CD4-positive, alpha-beta memory T cell (primary cell): ENCODE results near the gene ELAVL3. TPM values are rescaled to one million over a fixed set of nuclear protein-coding genes. Genes with fewer than 3 reads are reported as not detected.
A peak's percentile ranks its signal among the peaks of the same experiment; 100 is the strongest.
"Not testable (repeated sequence)": the region's sequence is repeated elsewhere in the genome, so short reads cannot be mapped to it uniquely, and the experiment has no call there.

Experiments used
- CTCF ChIA-PET: fragments of 350-600 bp; sonication (Branson Sonifier 250); formaldehyde crosslinking; loops from one replicate; lab custom pipeline; 2021; ENCODE audit warnings: inconsistent platforms; ENCODE audit not compliant: partially characterized antibody; lab: Charles Lee
- POLR2A ChIA-PET: fragments of 350-600 bp; sonication (Branson Sonifier 250); formaldehyde crosslinking; loops from one replicate; lab custom pipeline; 2021; ENCODE audit not compliant: partially characterized antibody; lab: Charles Lee
- DNase-seq, 5 donors: peaks; one replicate each; pipeline versions ENCODE4 v3.0.0 to v3.0.0-alpha.2; 2020 to 2022; ENCODE audit warnings: mixed read lengths in 1 of 5
- H3K27ac ChIP-seq: one replicate; pipeline ENCODE4 v1.7.0; 2013; ENCODE audit warnings: low read depth, low read length
- H3K27me3 ChIP-seq: 2 replicates; pipeline ENCODE4 v1.7.0; 2013; ENCODE audit warnings: mild to moderate bottlenecking, low read length, moderate library complexity; ENCODE audit not compliant: insufficient read depth
- H3K36me3 ChIP-seq: 2 replicates; pipeline ENCODE4 v1.7.0; 2013; ENCODE audit warnings: mild to moderate bottlenecking, low read length, moderate library complexity; ENCODE audit not compliant: insufficient read depth
- H3K4me1 ChIP-seq: 2 replicates; pipeline ENCODE4 v1.7.0; 2013; ENCODE audit warnings: mild to moderate bottlenecking, low read length, moderate library complexity; ENCODE audit not compliant: insufficient read depth
- H3K4me3 ChIP-seq, 2 donors: one replicate each; pipeline ENCODE4 v1.7.0; 2013; ENCODE audit warnings: low read length in 2 of 2, mild to moderate bottlenecking in 1 of 2
- H3K9me3 ChIP-seq, 2 donors: one replicate each; pipeline ENCODE4 v1.7.0; 2013; ENCODE audit warnings: low read length in 2 of 2, control low read depth in 1 of 2; ENCODE audit not compliant: control insufficient read depth in 1 of 2
- H3K27ac Mint-ChIP-seq, 7 donors: one replicate each; pipeline ENCODE4 v1.8.0; 2020 to 2021; ENCODE audit warnings: mixed read lengths in 7 of 7, mild to moderate bottlenecking in 6 of 7, inconsistent platforms in 3 of 7, moderate library complexity in 3 of 7
- H3K27me3 Mint-ChIP-seq, 2 donors: one replicate each; pipeline ENCODE4 v1.8.0; 2020 to 2021; ENCODE audit warnings: mixed read lengths in 2 of 2
- H3K36me3 Mint-ChIP-seq, 2 donors: one replicate each; pipeline ENCODE4 v1.8.0; 2020 to 2021; ENCODE audit warnings: mixed read lengths in 2 of 2, inconsistent platforms in 1 of 2, mild to moderate bottlenecking in 1 of 2
- H3K4me1 Mint-ChIP-seq, 4 donors: one replicate each; pipeline ENCODE4 v1.8.0; 2020 to 2021; ENCODE audit warnings: mixed read lengths in 4 of 4, mild to moderate bottlenecking in 1 of 4
- H3K4me3 Mint-ChIP-seq, 8 donors: one replicate each; pipeline ENCODE4 v1.8.0; 2020 to 2021; ENCODE audit warnings: mixed read lengths in 8 of 8, mild to moderate bottlenecking in 7 of 8, moderate library complexity in 6 of 8, inconsistent platforms in 3 of 8
- H3K9me3 Mint-ChIP-seq, 8 donors: one replicate each; pipeline ENCODE4 v1.8.0; 2020 to 2021; ENCODE audit warnings: mixed read lengths in 8 of 8, mild to moderate bottlenecking in 5 of 8, inconsistent platforms in 3 of 8, moderate library complexity in 1 of 8
- intact Hi-C: fragments of 100-400 bp; cut with micrococcal nuclease; formaldehyde crosslinking; loops from one replicate; pipeline ENCODE4 v1.15.1; 2023
- polyA plus RNA-seq, 2 donors: library from polyadenylated mRNA; unstranded; fragments of 300-500 nt; fragmentation: Illumina TruSeq; gene quantifications; one replicate each; pipeline ENCODE4 v1.2.3, GENCODE V29; 2021
- total RNA-seq, 2 experiments: library from RNA; stranded (reverse); gene quantifications; one replicate each; pipeline ENCODE4 v1.2.3, GENCODE V29; 2021

Gene ELAVL3
- total and polyA plus RNA-seq, 4 experiments from 2014 or later, result not detected

DNA sequence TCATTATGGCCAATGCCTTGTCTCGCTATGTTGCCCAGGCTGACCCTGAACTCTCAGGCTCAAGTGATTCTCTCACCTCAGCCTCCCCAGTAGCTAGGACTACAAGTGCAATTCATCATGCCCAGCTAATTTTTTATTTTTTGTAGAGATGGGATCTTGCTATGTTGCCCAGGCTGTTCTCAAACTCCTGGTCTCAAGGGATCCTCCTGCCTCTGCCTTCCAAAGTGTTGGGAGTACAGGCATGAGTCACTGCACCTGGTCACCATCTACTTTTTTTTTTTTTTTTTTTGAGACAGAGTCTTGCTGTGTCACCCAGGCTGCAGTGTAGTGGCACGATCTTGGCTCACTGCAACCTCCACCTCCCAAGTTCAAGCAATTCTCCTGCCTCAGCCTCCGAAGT lies 5.5 kb downstream of the ELAVL3 start:
- CTCF ChIA-PET, result interaction anchor here (0.8 kb wide), 2 partner anchors 7 to 22 kb away, joined by 3 read pairs; no protein-coding TSS in a partner anchor
- H3K4me3 Mint-ChIP-seq, H3K9me3 Mint-ChIP-seq, intact Hi-C loops, H3K4me3 ChIP-seq, H3K9me3 ChIP-seq, H3K27me3 ChIP-seq, H3K36me3 Mint-ChIP-seq, H3K4me1 ChIP-seq, H3K27ac ChIP-seq, H3K36me3 ChIP-seq, POLR2A ChIA-PET, DNase-seq, H3K27ac Mint-ChIP-seq: not testable (repeated sequence)
- Mint-ChIP-seq H3K27me3 (peaks cover 10% of the 10 kb centered on the region in 2 donors), H3K4me1 (peaks cover 0 to 11% (median 2%) of the 10 kb centered on the region in 4 donors)

DNA sequence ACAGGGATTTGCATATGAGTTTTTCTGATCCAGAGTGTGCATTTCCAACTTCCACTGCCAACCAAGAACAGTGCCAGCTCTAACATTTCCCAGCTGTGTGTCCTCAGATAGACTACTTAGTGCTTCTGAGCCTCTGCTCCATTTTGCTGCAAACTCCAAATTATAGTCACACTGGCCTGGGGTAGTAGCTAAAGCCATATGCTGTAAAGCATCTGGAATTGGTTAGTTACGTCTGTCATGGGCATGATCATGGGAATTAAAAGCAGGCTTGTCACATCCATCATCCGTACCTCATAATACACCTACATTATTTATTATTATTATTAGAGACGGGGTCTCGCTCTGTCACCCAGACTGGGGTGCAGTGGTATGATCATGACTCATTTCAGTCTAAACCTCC lies 7.1 kb downstream of the ELAVL3 start:
- H3K27me3 Mint-ChIP-seq, result peaks cover 6% of the 10 kb centered on the region in 2 donors
- intact Hi-C loops, result no loop called here
- H3K27ac Mint-ChIP-seq, result no peak overlapping the region
- Histone ChIP-seq H3K9me3 (no peaks in the 10 kb centered on the region), H3K4me1 (no peaks in the 10 kb centered on the region), H3K36me3 (no peaks in the 10 kb centered on the region), H3K27ac (no peak overlapping the region), H3K4me3 (no peak overlapping the region), H3K27me3 (no peaks in the 10 kb centered on the region)
- POLR2A ChIA-PET, result interaction anchor here (1.5 kb wide), 1 partner anchor 9 kb away, joined by 6 read pairs; no protein-coding TSS in a partner anchor
- no peak for DNase-seq
- CTCF ChIA-PET, result interaction anchor here (2.4 kb wide), 1 partner anchor 9 kb away, joined by 8 read pairs; no protein-coding TSS in a partner anchor
- no peak overlapping the region for H3K4me3 Mint-ChIP-seq
- H3K4me1 Mint-ChIP-seq, result peaks cover 0 to 6% (median 0%) of the 10 kb centered on the region in 4 donors
- H3K9me3 Mint-ChIP-seq, result peaks cover 0 to 4% (median 0%) of the 10 kb centered on the region in 8 donors
- H3K36me3 Mint-ChIP-seq, result no peaks in the 10 kb centered on the region

DNA sequence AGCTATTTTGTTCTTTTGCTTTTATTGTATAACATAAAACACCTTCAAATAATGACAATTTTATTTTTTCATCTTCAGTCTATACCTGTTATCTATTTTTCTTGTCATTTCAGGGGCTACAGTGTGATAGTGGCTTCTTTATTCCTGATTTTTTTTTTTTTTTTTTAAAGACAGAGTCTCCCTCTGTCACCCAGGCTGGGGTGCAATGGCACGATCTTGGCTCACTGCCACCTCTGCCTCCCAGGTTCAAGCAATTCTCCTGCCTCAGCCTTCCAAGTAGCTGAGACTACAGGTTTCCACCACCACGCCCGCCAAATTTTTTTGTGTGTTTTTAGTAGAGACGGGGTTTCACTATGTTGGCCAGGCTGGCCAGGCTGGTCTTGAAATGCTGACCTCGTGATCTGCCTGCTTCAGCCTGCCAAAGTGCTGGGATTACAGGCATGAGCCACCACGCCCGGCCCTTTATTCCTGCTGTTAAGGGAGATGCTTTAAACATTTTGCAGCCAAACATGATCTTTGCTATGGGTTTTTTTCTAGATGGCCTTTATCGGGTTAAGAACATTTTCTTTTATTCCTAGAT lies 12.5 kb downstream of the ELAVL3 start:
- H3K36me3 Mint-ChIP-seq, H3K4me3 Mint-ChIP-seq, H3K4me1 Mint-ChIP-seq, DNase-seq, H3K27ac ChIP-seq, H3K36me3 ChIP-seq, H3K4me3 ChIP-seq, H3K27ac Mint-ChIP-seq, POLR2A ChIA-PET, intact Hi-C loops, H3K4me1 ChIP-seq, H3K27me3 Mint-ChIP-seq, H3K27me3 ChIP-seq, H3K9me3 Mint-ChIP-seq, H3K9me3 ChIP-seq: not testable (repeated sequence)
- CTCF ChIA-PET, result interaction anchor here (1.0 to 3.4 kb wide), 4 partner anchors 14 to 85 kb away, joined by 3 to 11 read pairs (median 3); no protein-coding TSS in a partner anchor

DNA sequence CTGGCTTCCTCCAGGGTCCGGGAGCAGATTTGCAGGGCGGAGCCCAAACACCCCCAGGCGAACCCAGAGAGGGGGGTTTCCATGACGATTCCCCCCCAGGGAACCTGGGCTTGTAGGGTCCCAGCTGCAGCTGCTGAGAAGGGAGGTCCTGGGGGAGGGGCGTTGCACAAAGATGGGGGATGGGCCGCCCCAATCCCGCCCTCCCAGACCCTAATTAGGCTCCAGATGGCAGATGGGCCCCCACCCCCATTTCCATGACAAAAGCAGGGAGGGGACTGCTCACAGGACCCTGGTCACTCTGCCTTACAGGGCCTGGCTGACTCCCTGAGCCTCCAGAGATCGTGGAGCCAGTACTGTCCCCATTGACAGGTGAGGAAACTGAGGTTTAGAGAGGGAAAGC lies 15.2 kb downstream of the ELAVL3 start:
- Histone ChIP-seq H3K4me1 (no peaks in the 10 kb centered on the region), H3K4me3 (no peak overlapping the region), H3K27ac (no peak overlapping the region), H3K9me3 (no peaks in the 10 kb centered on the region), H3K27me3 (no peaks in the 10 kb centered on the region), H3K36me3 (no peaks in the 10 kb centered on the region)
- DNase-seq, result no peak
- no peaks in the 10 kb centered on the region for H3K9me3 Mint-ChIP-seq
- H3K36me3 Mint-ChIP-seq, result no peaks in the 10 kb centered on the region
- intact Hi-C loops, result no loop called here
- no peak overlapping the region for H3K27ac Mint-ChIP-seq
- peaks cover 0 to 4% (median 2%) of the 10 kb centered on the region in 4 donors for H3K4me1 Mint-ChIP-seq
- CTCF ChIA-PET, result no interaction called here
- H3K4me3 Mint-ChIP-seq, result no peak overlapping the region
- H3K27me3 Mint-ChIP-seq, result peaks cover 3 to 4% of the 10 kb centered on the region in 2 donors
- POLR2A ChIA-PET, result no interaction called here

- Mint-ChIP-seq H3K4me3 (no peak overlapping the region), H3K9me3 (no peaks in the 10 kb centered on the region), H3K36me3 (no peaks in the 10 kb centered on the region), H3K27ac (no peak overlapping the region), H3K27me3 (peaks cover 11 to 12% of the 10 kb centered on the region in 2 donors), H3K4me1 (peaks cover 0 to 4% (median 2%) of the 10 kb centered on the region in 4 donors)
- Histone ChIP-seq H3K27ac (no peak overlapping the region), H3K4me3 (no peak overlapping the region), H3K36me3 (no peaks in the 10 kb centered on the region), H3K4me1 (no peaks in the 10 kb centered on the region), H3K27me3 (no peaks in the 10 kb centered on the region), H3K9me3 (no peaks in the 10 kb centered on the region)
- POLR2A ChIA-PET, result no interaction called here
- intact Hi-C loops, result no loop called here
- no peak for DNase-seq
- CTCF ChIA-PET, result no interaction called here
Observed at GRCh38 chr19:11464333-11465265, 16.2 kb downstream of the ELAVL3 start.

DNA sequence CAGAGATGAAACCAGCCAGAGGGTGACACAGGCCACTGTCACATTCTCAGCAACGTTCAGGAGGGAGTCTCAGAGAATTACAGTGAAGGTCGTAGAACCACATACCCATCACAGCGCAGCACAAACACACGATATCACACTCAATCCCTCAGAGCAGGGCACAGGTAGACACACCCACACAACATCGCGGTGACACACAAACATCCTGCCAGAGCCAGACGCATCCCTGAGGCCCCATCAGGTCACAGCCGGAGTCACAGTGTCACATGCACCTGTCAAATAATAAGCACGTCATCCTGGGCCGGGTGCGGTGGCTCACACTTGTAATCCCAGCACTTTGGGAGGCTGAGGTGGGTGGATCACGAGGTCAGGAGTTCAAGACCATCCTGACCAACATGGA lies 17.5 kb downstream of the ELAVL3 start:
- H3K9me3 ChIP-seq, result no peaks in the 10 kb centered on the region
- ChIA-PET CTCF (no interaction called here), POLR2A (no interaction called here)
- peaks cover 10 to 12% of the 10 kb centered on the region in 2 donors for H3K27me3 Mint-ChIP-seq
- peak in 4 of 5 donors; percentile 19 to 53 (median 44) for DNase-seq
- peaks cover 0 to 4% (median 2%) of the 10 kb centered on the region in 4 donors for H3K4me1 Mint-ChIP-seq
- no peak overlapping the region for H3K4me3 Mint-ChIP-seq
- peak overlapping the region in 1 of 7 donors; percentile 79 for H3K27ac Mint-ChIP-seq
- no peaks in the 10 kb centered on the region for H3K36me3 Mint-ChIP-seq
- H3K4me3 ChIP-seq, result no peak overlapping the region
- no peak overlapping the region for H3K27ac ChIP-seq
- H3K36me3 ChIP-seq, result no peaks in the 10 kb centered on the region
- intact Hi-C loops, result no loop called here
- no peaks in the 10 kb centered on the region for H3K9me3 Mint-ChIP-seq
- no peaks in the 10 kb centered on the region for H3K4me1 ChIP-seq
- H3K27me3 ChIP-seq, result no peaks in the 10 kb centered on the region

GRCh38 chr19:11461453-11461852 lies 19.4 kb downstream of the ELAVL3 start:
- no peaks in the 10 kb centered on the region for H3K27me3 ChIP-seq
- ChIA-PET POLR2A (no interaction called here), CTCF (interaction anchor here (0.6 to 0.7 kb wide), 2 partner anchors 21 to 157 kb away, joined by 3 read pairs; no protein-coding TSS in a partner anchor)
- no peak overlapping the region for H3K4me3 ChIP-seq
- no peaks in the 10 kb centered on the region for H3K9me3 Mint-ChIP-seq
- no peaks in the 10 kb centered on the region for H3K36me3 Mint-ChIP-seq
- H3K9me3 ChIP-seq, result no peaks in the 10 kb centered on the region
- H3K27ac ChIP-seq, result no peak overlapping the region
- H3K36me3 ChIP-seq, result no peaks in the 10 kb centered on the region
- no peak overlapping the region for H3K27ac Mint-ChIP-seq
- H3K4me3 Mint-ChIP-seq, result no peak overlapping the region
- DNase-seq, result no peak
- no peaks in the 10 kb centered on the region for H3K4me1 ChIP-seq
- intact Hi-C loops, result no loop called here
- peaks cover 0 to 4% (median 2%) of the 10 kb centered on the region in 4 donors for H3K4me1 Mint-ChIP-seq
- peaks cover 10 to 13% of the 10 kb centered on the region in 2 donors for H3K27me3 Mint-ChIP-seq
